Stomach (tissue), 4 donors: Measurements from ENCODE around the gene RPRD1A.

Experiments used
- POLR2A ChIP-seq, 4 donors: fragments of 450-650 bp; IDR thresholded peaks; one replicate each; pipeline ENCODE4 v1.6.1; 2016; ENCODE audit warnings: antibody characterized with exemption in 4 of 4, control low read depth in 2 of 4, mild to moderate bottlenecking in 1 of 4, moderate library complexity in 1 of 4
- TF ChIP-seq, protein P1 (sequence below), 7 experiments: fragments of 450-650 bp in 4 of 7; fragments of 200-600 bp in 3 of 7; sonication (generic) in 3 of 7; IDR thresholded peaks; one replicate each; pipeline ENCODE4 v1.5.1; 2016 to 2019; ENCODE audit warnings: antibody characterized with exemption in 7 of 7, control low read depth in 2 of 7, mild to moderate bottlenecking in 1 of 7

DNA sequence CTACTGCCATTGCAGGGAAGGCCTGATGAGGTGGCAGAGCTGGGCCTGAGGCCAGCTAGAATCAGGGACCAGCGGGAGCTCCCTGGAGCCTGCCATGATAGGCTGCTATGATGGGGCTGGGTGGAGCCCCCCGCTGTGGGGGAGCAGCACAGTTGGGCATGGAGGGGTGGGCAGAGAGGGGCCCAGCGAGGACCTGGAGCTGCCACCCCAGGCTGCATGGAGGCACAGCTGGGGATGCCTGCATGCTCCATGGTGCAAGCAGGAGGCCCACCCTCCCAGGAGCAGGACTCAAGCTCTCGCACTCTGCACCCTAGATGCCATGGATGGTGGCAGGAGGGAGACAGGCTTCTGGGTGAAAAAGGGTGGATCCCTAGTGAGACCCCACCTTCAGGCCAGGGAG is 17.8 kb upstream of the RPRD1A start:
- TF ChIP-seq POLR2A (IDR thresholded peaks at IDR 0.05) = no peak
- TF ChIP-seq, protein P1, sequence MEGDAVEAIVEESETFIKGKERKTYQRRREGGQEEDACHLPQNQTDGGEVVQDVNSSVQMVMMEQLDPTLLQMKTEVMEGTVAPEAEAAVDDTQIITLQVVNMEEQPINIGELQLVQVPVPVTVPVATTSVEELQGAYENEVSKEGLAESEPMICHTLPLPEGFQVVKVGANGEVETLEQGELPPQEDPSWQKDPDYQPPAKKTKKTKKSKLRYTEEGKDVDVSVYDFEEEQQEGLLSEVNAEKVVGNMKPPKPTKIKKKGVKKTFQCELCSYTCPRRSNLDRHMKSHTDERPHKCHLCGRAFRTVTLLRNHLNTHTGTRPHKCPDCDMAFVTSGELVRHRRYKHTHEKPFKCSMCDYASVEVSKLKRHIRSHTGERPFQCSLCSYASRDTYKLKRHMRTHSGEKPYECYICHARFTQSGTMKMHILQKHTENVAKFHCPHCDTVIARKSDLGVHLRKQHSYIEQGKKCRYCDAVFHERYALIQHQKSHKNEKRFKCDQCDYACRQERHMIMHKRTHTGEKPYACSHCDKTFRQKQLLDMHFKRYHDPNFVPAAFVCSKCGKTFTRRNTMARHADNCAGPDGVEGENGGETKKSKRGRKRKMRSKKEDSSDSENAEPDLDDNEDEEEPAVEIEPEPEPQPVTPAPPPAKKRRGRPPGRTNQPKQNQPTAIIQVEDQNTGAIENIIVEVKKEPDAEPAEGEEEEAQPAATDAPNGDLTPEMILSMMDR (IDR thresholded peaks at IDR 0.05) = no peak
